Measurements from ENCODE around the gene ELL2.
A peak's percentile ranks its signal among the peaks of the same experiment; 100 is the strongest.
"Not testable (repeated sequence)": the region's sequence is repeated elsewhere in the genome, so short reads cannot be mapped to it uniquely, and the experiment has no call there.

ELL2 gene

GRCh38 chr5:95843733-95844223 lies 117.9 kb downstream of the ELL2 start:
- DNase-seq (ENCODE audit: insufficient read length, low spot score) (no peak), FAIRE-seq (no peak)

GRCh38 chr5:95842854-95843544 lies 118.7 kb downstream of the ELL2 start:
- peak; percentile 66 for FAIRE-seq
- DNase-seq (ENCODE audit: insufficient read length, low spot score): peak; percentile 66

GRCh38 chr5:95841914-95842812 lies 119.5 kb downstream of the ELL2 start:
- FAIRE-seq: no peak
- no peak for DNase-seq (ENCODE audit: insufficient read length, low spot score)

- FAIRE-seq (peak; percentile 73), DNase-seq (ENCODE audit: insufficient read length, low spot score) (no peak)
Measured at GRCh38 chr5:95840956-95841705, 120.5 kb downstream of the ELL2 start.

- DNase-seq (ENCODE audit: insufficient read length, low spot score) (no peak), FAIRE-seq (peak; percentile 28)
Measured at GRCh38 chr5:95839658-95840057, 122.0 kb downstream of the ELL2 start.

GRCh38 chr5:95838556-95838955 lies 123.1 kb downstream of the ELL2 start:
- DNase-seq (ENCODE audit: insufficient read length, low spot score): no peak
- FAIRE-seq: no peak

GRCh38 chr5:95838001-95838520 lies 123.6 kb downstream of the ELL2 start:
- FAIRE-seq: no peak
- DNase-seq (ENCODE audit: insufficient read length, low spot score): no peak

GRCh38 chr5:95837492-95837891 lies 124.2 kb downstream of the ELL2 start:
- FAIRE-seq (no peak), DNase-seq (ENCODE audit: insufficient read length, low spot score) (no peak)

- not testable (repeated sequence) for FAIRE-seq; DNase-seq (ENCODE audit: insufficient read length, low spot score)
Measured at GRCh38 chr5:95836971-95837370, 124.7 kb downstream of the ELL2 start.

- DNase-seq (ENCODE audit: insufficient read length, low spot score) (no peak), FAIRE-seq (peak; percentile 95)
Measured at GRCh38 chr5:95836544-95836943, 125.1 kb downstream of the ELL2 start.

- peak; percentile 72 for FAIRE-seq
- no peak for DNase-seq (ENCODE audit: insufficient read length, low spot score)
Measured at GRCh38 chr5:95835682-95836385, 125.8 kb downstream of the ELL2 start.

Measured in GM19239 (cell line).